B cell (primary cell): ENCODE results near the gene IGFN1. TPM values are rescaled to one million over a fixed set of nuclear protein-coding genes. Genes with fewer than 3 reads are reported as not detected.
A peak's percentile ranks its signal among the peaks of the same experiment; 100 is the strongest.

Experiments
- ATAC-seq: fragments of 200-7000 bp; cut with Tn5 transposase; one replicate; pipeline ENCODE4 v1.10.0; 2021; ENCODE audit warnings: low read depth, mild to moderate bottlenecking, moderate number of reproducible peaks, moderate library complexity
- CTCF ChIA-PET: fragments of 350-600 bp; sonication (Branson Sonifier 250); formaldehyde crosslinking; loops from one replicate; lab custom pipeline; 2021; ENCODE audit warnings: antibody characterized with exemption, inconsistent platforms; lab: Charles Lee
- POLR2A ChIA-PET: fragments of 350-600 bp; sonication (Branson Sonifier 250); formaldehyde crosslinking; loops from one replicate; lab custom pipeline; 2021; ENCODE audit warnings: antibody characterized with exemption; lab: Charles Lee
- DNase-seq: peaks from one replicate; pipeline ENCODE4 v3.0.0; 2013
- H2AFZ ChIP-seq: 2 replicates; pipeline ENCODE4 v1.6.1; 2012; ENCODE audit warnings: mild to moderate bottlenecking, low read depth, low read length; ENCODE audit not compliant: insufficient read depth, poor library complexity, severe bottlenecking
- H3K27ac ChIP-seq, 2 donors: 1 replicate in 1 of 2; 2 replicates in 1 of 2; pipeline ENCODE4 v1.5.1; 2012 to 2013; ENCODE audit warnings: low read length in 2 of 2, mild to moderate bottlenecking in 2 of 2, moderate library complexity in 1 of 2
- H3K27me3 ChIP-seq, 4 experiments: fragments of 200-600 bp in 1 of 4; sonication (generic) in 1 of 4; replicated peaks in 1 of 4; 1 replicate in 2 of 4; 2 replicates in 2 of 4; pipeline versions ENCODE4 v1.6.1 to v1.7.0; 2013 to 2016; ENCODE audit warnings: low read length in 3 of 4, mild to moderate bottlenecking in 2 of 4, mixed read lengths in 1 of 4, moderate library complexity in 1 of 4; ENCODE audit not compliant: insufficient read depth in 4 of 4, control insufficient read depth in 3 of 4; ENCODE audit errors: control extremely low read depth in 1 of 4
- H3K36me3 ChIP-seq, 2 experiments: replicated peaks in 1 of 2; 1 replicate in 1 of 2; 2 replicates in 1 of 2; pipeline versions ENCODE4 v1.6.1 to v1.7.1; 2013; ENCODE audit warnings: low read length in 1 of 2; ENCODE audit not compliant: insufficient read depth in 2 of 2, control insufficient read depth in 1 of 2; ENCODE audit errors: control extremely low read depth in 1 of 2, extremely low read depth in 1 of 2
- H3K4me1 ChIP-seq, 2 donors: fragments of 200-600 bp in 1 of 2; sonication (generic) in 1 of 2; 1 replicate in 1 of 2; 2 replicates in 1 of 2; pipeline versions ENCODE4 v1.5.1 to v1.6.1; 2013 to 2017; ENCODE audit warnings: low read length in 2 of 2; ENCODE audit not compliant: control insufficient read depth in 2 of 2, insufficient read depth in 2 of 2
- H3K4me2 ChIP-seq: replicated peaks from 2 replicates; pipeline ENCODE3; 2012; ENCODE audit warnings: mild to moderate bottlenecking, low read depth, low read length; ENCODE audit not compliant: poor library complexity, severe bottlenecking
- H3K4me3 ChIP-seq, 5 experiments: fragments of 200-600 bp in 1 of 5; sonication (generic) in 1 of 5; 1 replicate in 3 of 5; 2 replicates in 2 of 5; pipeline versions ENCODE4 v1.5.1 to v1.7.0; 2011 to 2016; ENCODE audit warnings: low read length in 4 of 5, mild to moderate bottlenecking in 4 of 5, low read depth in 2 of 5, control low read depth in 1 of 5, moderate library complexity in 1 of 5; ENCODE audit not compliant: insufficient read depth in 1 of 5; ENCODE audit errors: control extremely low read depth in 1 of 5, extremely low read depth in 1 of 5
- H3K79me2 ChIP-seq: fragments of 200-600 bp; sonication (generic); one replicate; pipeline ENCODE4 v1.6.0; 2016; ENCODE audit warnings: low read length; ENCODE audit not compliant: control insufficient read depth, insufficient read depth
- H3K9ac ChIP-seq: fragments of 200-600 bp; sonication (generic); 2 replicates; pipeline ENCODE4 v1.6.1; 2017; ENCODE audit warnings: mild to moderate bottlenecking, low read length, moderate library complexity
- H3K9me3 ChIP-seq, 3 donors: one replicate each; pipeline versions ENCODE4 v1.6.1 to v1.7.1; 2013; ENCODE audit warnings: low read length in 2 of 3; ENCODE audit not compliant: control insufficient read depth in 2 of 3, insufficient read depth in 1 of 3; ENCODE audit errors: control extremely low read depth in 1 of 3
- H4K20me1 ChIP-seq: 2 replicates; pipeline ENCODE4 v1.6.0; 2012; ENCODE audit warnings: mild to moderate bottlenecking, low read length; ENCODE audit not compliant: insufficient read depth, control insufficient read depth, poor library complexity, severe bottlenecking
- H3K27ac Mint-ChIP-seq: one replicate; pipeline ENCODE4 v1.8.0; 2021; ENCODE audit warnings: mixed read lengths
- H3K27me3 Mint-ChIP-seq: one replicate; pipeline ENCODE4 v1.8.0; 2021; ENCODE audit warnings: mixed read lengths
- H3K4me1 Mint-ChIP-seq: one replicate; pipeline ENCODE4 v1.8.0; 2021; ENCODE audit warnings: mixed read lengths
- H3K4me3 Mint-ChIP-seq: one replicate; pipeline ENCODE4 v1.8.0; 2021; ENCODE audit warnings: mixed read lengths
- H3K9me3 Mint-ChIP-seq: one replicate; pipeline ENCODE4 v1.8.0; 2022; ENCODE audit warnings: mixed read lengths; ENCODE audit not compliant: insufficient read depth
- CTCF ChIP-seq: fragments of 200-600 bp; IDR thresholded peaks from one replicate; pipeline ENCODE4 v1.8.0; 2022; ENCODE audit warnings: antibody characterized with exemption, mild to moderate bottlenecking
- EZH2 ChIP-seq: IDR thresholded peaks from 2 replicates; pipeline ENCODE4 v1.6.1; 2012; ENCODE audit warnings: borderline replicate concordance, low read depth, mild to moderate bottlenecking, moderate library complexity, low read length; ENCODE audit not compliant: insufficient read depth, poor library complexity, severe bottlenecking
- WGBS: methylation state at CpG from one replicate; pipeline ENCODE4 v1.1.5; 2013; ENCODE audit warnings: missing lambda C conversion rate; ENCODE audit not compliant: insufficient coverage; 5-methylcytosine and 5-hydroxymethylcytosine counted together
- intact Hi-C: fragments of 100-400 bp; cut with micrococcal nuclease; formaldehyde crosslinking; loops from one replicate; pipeline ENCODE4 v1.10.0; 2022
- polyA plus RNA-seq: library from polyadenylated mRNA; depleted of rRNA; stranded (reverse); fragments of >200 nt; gene quantifications from 2 replicates; pipeline ENCODE4 v1.2.3, GENCODE V29; 2012
- total RNA-seq, 2 donors: library from RNA; stranded (reverse); fragments of 120-200 nt in 1 of 2; gene quantifications; 1 replicate in 1 of 2; 2 replicates in 1 of 2; pipeline versions ENCODE4 v1.2.3 to v1.2.4, GENCODE V29; 2013 to 2022

Gene IGFN1
- total and polyA plus RNA-seq, 2 donors (not counting 1 experiment from before 2014, with no cell fraction given), result not detected

- 96% methylated on average over 10 of the region's 10 CpGs for WGBS
- H3K27me3 Mint-ChIP-seq, result peaks cover 11% of the 10 kb centered on the region
- no peak overlapping the region for H3K4me3 Mint-ChIP-seq
- ATAC-seq, result no peak
- Histone ChIP-seq H3K4me1 (no peaks in the 10 kb centered on the region), H3K9me3 (peaks cover 0 to under 1% (median 0%) of the 10 kb centered on the region in 3 donors), H3K27ac (no peak overlapping the region), H4K20me1 (no peaks in the 10 kb centered on the region), H3K27me3 (peaks cover 0 to 7% (median 0%) of the 10 kb centered on the region in 4 experiments), H3K4me2 (no peak overlapping the region), H3K4me3 (no peak overlapping the region), H2AFZ (no peak overlapping the region), H3K36me3 (no peaks in the 10 kb centered on the region), H3K79me2 (no peaks in the 10 kb centered on the region), H3K9ac (no peak overlapping the region)
- H3K27ac Mint-ChIP-seq, result no peak overlapping the region
- H3K4me1 Mint-ChIP-seq, result no peaks in the 10 kb centered on the region
- TF ChIP-seq CTCF, result no peak
- TF ChIP-seq EZH2, result no peak
- POLR2A ChIA-PET, result no interaction called here
- intact Hi-C loops, result no loop called here
- no peaks in the 10 kb centered on the region for H3K9me3 Mint-ChIP-seq
- CTCF ChIA-PET, result no interaction called here
- DNase-seq, result no peak
Measured at GRCh38 chr1:201253411-201253810, 62.8 kb downstream of the IGFN1 start.

- no peaks in the 10 kb centered on the region for H3K4me1 Mint-ChIP-seq
- no peak for TF ChIP-seq EZH2
- no peak for TF ChIP-seq CTCF
- no peak overlapping the region for H3K27ac Mint-ChIP-seq
- no peaks in the 10 kb centered on the region for H3K4me1 ChIP-seq
- ChIA-PET POLR2A (no interaction called here), CTCF (interaction anchor here (0.6 to 1.7 kb wide), 5 partner anchors 8 to 282 kb away, joined by 3 to 5 read pairs (median 3); no protein-coding TSS in a partner anchor)
- no peaks in the 10 kb centered on the region for H3K79me2 ChIP-seq
- H3K4me3 ChIP-seq, result no peak overlapping the region
- intact Hi-C loops, result no loop called here
- H3K9me3 Mint-ChIP-seq, result no peaks in the 10 kb centered on the region
- H3K9me3 ChIP-seq, result peaks cover 0 to 7% (median 0%) of the 10 kb centered on the region in 3 donors
- H3K4me2 ChIP-seq, result no peak overlapping the region
- no peak for ATAC-seq
- H4K20me1 ChIP-seq, result no peaks in the 10 kb centered on the region
- H3K27me3 Mint-ChIP-seq, result peaks cover 11% of the 10 kb centered on the region
- H3K9ac ChIP-seq, result no peak overlapping the region
- WGBS, result 90% methylated on average over 8 of the region's 9 CpGs
- DNase-seq, result peak; percentile 18
- no peaks in the 10 kb centered on the region for H3K36me3 ChIP-seq
- no peak overlapping the region for H3K27ac ChIP-seq
- H3K4me3 Mint-ChIP-seq, result no peak overlapping the region
- H3K27me3 ChIP-seq, result peaks cover 0 to 10% (median 0%) of the 10 kb centered on the region in 4 experiments
- no peak overlapping the region for H2AFZ ChIP-seq
Measured at GRCh38 chr1:201253906-201254624, 63.4 kb downstream of the IGFN1 start.
